Measurements from ENCODE around the gene SERPINA1. TPM values are rescaled to one million over a fixed set of nuclear protein-coding genes. Genes with fewer than 3 reads are reported as not detected.
"Not testable (repeated sequence)": the region's sequence is repeated elsewhere in the genome, so short reads cannot be mapped to it uniquely, and the experiment has no call there.

The SERPINA1 gene
- total and polyA plus RNA-seq, 4 donors: 120 to 1,798 (median 1,122) TPM

DNA sequence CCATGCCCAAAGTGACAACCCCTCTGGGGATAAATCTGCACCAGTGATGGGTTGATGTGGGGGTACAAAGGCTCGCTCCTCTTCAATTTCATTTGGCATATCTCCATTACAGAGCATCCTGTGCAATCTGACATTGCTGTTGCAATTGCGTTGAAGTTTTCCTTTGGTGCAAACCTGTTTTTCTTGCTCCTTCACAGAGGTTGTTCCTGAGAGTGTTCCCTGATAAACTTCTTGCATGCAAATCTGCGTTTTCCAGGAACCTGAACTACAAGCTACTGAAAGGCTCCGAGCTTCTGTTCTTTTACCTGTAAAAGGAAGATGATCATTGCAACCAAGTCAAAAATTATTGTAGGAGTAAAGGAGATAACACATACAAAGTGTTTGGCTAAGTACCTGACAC lies 38.1 kb upstream of the SERPINA1 start:
- WGBS, 2 donors: 62 to 79% methylated on average over 4 of the region's 4 CpGs
- Histone ChIP-seq H3K9me3 (ENCODE audit: control insufficient read depth in 4 of 4, insufficient read depth in 3 of 4, low read length in 3 of 4) (no peaks in the 10 kb centered on the region), H3K27ac (ENCODE audit: low read depth in 1 of 2, low read length in 1 of 2) (no peak overlapping the region), H3K9ac (ENCODE audit: insufficient read depth in 1 of 2, low read length in 2 of 2) (no peak overlapping the region), H3K4me1 (ENCODE audit: control insufficient read depth in 5 of 5, insufficient read depth in 5 of 5, low read length in 5 of 5) (no peaks in the 10 kb centered on the region), H3K27me3 (ENCODE audit: control insufficient read depth in 3 of 3, insufficient read depth in 3 of 3, low read length in 2 of 3) (peaks cover 0 to 3% (median 2%) of the 10 kb centered on the region in 3 donors), H3K4me3 (no peak overlapping the region), H3K36me3 (ENCODE audit: control insufficient read depth in 4 of 4, insufficient read depth in 4 of 4, low read length in 4 of 4) (no peaks in the 10 kb centered on the region)
- no peak for TF ChIP-seq CTCF (IDR thresholded peaks at IDR 0.05; ENCODE audit: control extremely low read depth, extremely low read depth)
- DNase-seq (peak in 2 of 3 donors; percentile 15 to 43), ATAC-seq (ENCODE audit: insufficient read depth, low FRiP score) (no peak)

DNA sequence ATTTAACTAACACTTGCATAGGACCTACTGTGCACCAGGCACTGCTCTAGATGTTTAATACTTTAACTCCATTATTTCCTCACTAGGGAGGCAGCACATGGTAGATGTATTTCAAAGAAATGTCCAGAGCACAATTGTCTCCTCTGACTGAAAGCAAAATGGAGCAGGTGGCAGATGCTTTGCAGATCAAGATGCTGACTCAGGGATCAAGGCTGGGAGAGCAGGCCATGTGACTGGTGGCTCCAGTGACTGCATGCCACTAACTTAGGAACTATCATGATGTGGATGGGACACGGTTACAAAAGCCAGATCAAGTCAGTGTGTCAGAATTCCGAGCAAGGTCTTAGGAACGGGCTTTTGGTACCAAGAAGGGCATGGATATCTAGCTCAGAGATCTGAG lies 36.0 kb upstream of the SERPINA1 start:
- no peak overlapping the region for H3K27ac ChIP-seq (ENCODE audit: low read depth in 1 of 2, low read length in 1 of 2)
- ATAC-seq (ENCODE audit: insufficient read depth, low FRiP score): no peak
- no peak overlapping the region for H3K4me3 ChIP-seq
- TF ChIP-seq CTCF (IDR thresholded peaks at IDR 0.05; ENCODE audit: control extremely low read depth, extremely low read depth): no peak
- peaks cover 0 to 3% (median 2%) of the 10 kb centered on the region in 3 donors for H3K27me3 ChIP-seq (ENCODE audit: control insufficient read depth in 3 of 3, insufficient read depth in 3 of 3, low read length in 2 of 3)
- no peaks in the 10 kb centered on the region for H3K9me3 ChIP-seq (ENCODE audit: control insufficient read depth in 4 of 4, insufficient read depth in 3 of 4, low read length in 3 of 4)
- no peak for DNase-seq
- 71 to 85% methylated on average over 3 of the region's 3 CpGs for WGBS, 2 donors
- H3K4me1 ChIP-seq (ENCODE audit: control insufficient read depth in 5 of 5, insufficient read depth in 5 of 5, low read length in 5 of 5): no peaks in the 10 kb centered on the region
- no peaks in the 10 kb centered on the region for H3K36me3 ChIP-seq (ENCODE audit: control insufficient read depth in 4 of 4, insufficient read depth in 4 of 4, low read length in 4 of 4)
- H3K9ac ChIP-seq (ENCODE audit: insufficient read depth in 1 of 2, low read length in 2 of 2): no peak overlapping the region

DNA sequence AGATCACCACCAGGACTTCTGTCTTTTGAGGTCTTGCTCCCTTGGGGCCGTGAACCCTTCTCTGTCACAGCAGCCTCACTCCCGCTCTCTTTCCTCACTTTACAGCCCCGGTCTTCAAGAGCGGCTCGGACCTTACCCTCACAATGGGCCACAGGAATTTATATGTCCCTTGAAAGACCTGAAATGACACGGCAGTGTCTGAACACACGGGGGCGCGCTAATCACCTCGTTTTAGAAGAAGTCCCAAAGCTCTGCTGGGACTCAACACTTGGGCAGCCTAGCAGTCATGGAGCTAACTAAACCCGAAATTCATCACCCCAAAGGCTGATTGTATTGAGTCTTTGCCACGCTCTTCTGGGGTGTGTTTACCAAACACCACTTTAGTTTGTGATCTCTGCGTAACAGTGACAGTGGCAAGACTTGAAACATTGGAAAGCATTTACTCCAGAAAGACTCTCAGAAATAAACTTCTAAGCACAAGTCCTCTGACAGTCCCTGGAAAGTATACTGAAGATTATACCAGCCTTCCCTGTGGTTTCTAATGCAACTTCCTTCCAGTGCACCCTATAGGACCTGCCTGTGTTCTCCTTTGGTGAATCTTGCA lies 35.2 kb upstream of the SERPINA1 start:
- H3K36me3 ChIP-seq (ENCODE audit: control insufficient read depth in 4 of 4, insufficient read depth in 4 of 4, low read length in 4 of 4): no peaks in the 10 kb centered on the region
- TF ChIP-seq CTCF (IDR thresholded peaks at IDR 0.05; ENCODE audit: control extremely low read depth, extremely low read depth): peak; percentile 13
- H3K27ac ChIP-seq (ENCODE audit: low read depth in 1 of 2, low read length in 1 of 2): no peak overlapping the region
- H3K9me3 ChIP-seq (ENCODE audit: control insufficient read depth in 4 of 4, insufficient read depth in 3 of 4, low read length in 3 of 4): peaks cover 0 to 5% (median 0%) of the 10 kb centered on the region in 4 donors
- no peak overlapping the region for H3K9ac ChIP-seq (ENCODE audit: insufficient read depth in 1 of 2, low read length in 2 of 2)
- peaks cover 0 to 3% (median 2%) of the 10 kb centered on the region in 3 donors for H3K27me3 ChIP-seq (ENCODE audit: control insufficient read depth in 3 of 3, insufficient read depth in 3 of 3, low read length in 2 of 3)
- peak; percentile 64 to 72 (median 71) for DNase-seq
- H3K4me1 ChIP-seq (ENCODE audit: control insufficient read depth in 5 of 5, insufficient read depth in 5 of 5, low read length in 5 of 5): no peaks in the 10 kb centered on the region
- 11 to 15% methylated on average over 13 of the region's 13 CpGs for WGBS, 2 donors
- ATAC-seq (ENCODE audit: insufficient read depth, low FRiP score): no peak
- no peak overlapping the region for H3K4me3 ChIP-seq

DNA sequence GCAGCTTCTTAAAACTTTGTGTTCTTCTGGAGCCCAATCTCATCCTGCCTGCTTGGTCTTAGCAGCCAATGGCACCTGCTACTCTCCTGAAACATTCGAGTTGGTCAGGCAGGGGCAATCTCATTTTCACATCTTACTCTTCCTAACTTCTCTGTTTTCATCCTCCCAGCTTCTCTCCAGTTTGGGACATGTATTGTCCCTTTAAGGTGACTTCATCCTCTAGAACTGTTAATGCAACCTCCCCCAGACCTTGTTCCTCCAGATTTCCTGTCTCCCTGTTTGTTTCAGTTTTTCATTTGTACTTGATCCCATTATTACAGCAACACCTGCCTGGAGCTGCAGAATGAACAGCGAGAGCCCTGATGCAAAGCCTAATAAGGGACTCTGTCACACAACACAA lies 32.9 kb upstream of the SERPINA1 start:
- peaks cover 0 to 3% (median 0%) of the 10 kb centered on the region in 3 donors for H3K27me3 ChIP-seq (ENCODE audit: control insufficient read depth in 3 of 3, insufficient read depth in 3 of 3, low read length in 2 of 3)
- no peaks in the 10 kb centered on the region for H3K4me1 ChIP-seq (ENCODE audit: control insufficient read depth in 5 of 5, insufficient read depth in 5 of 5, low read length in 5 of 5)
- DNase-seq: no peak
- H3K27ac ChIP-seq (ENCODE audit: low read depth in 1 of 2, low read length in 1 of 2): no peak overlapping the region
- no peak overlapping the region for H3K4me3 ChIP-seq
- H3K9me3 ChIP-seq (ENCODE audit: control insufficient read depth in 4 of 4, insufficient read depth in 3 of 4, low read length in 3 of 4): peaks cover 0 to 5% (median 0%) of the 10 kb centered on the region in 4 donors
- no peak overlapping the region for H3K9ac ChIP-seq (ENCODE audit: insufficient read depth in 1 of 2, low read length in 2 of 2)
- TF ChIP-seq CTCF (IDR thresholded peaks at IDR 0.05; ENCODE audit: control extremely low read depth, extremely low read depth): no peak
- 62 to 75% methylated on average over 2 of the region's 2 CpGs for WGBS, 2 donors
- H3K36me3 ChIP-seq (ENCODE audit: control insufficient read depth in 4 of 4, insufficient read depth in 4 of 4, low read length in 4 of 4): no peaks in the 10 kb centered on the region
- no peak for ATAC-seq (ENCODE audit: insufficient read depth, low FRiP score)

DNA sequence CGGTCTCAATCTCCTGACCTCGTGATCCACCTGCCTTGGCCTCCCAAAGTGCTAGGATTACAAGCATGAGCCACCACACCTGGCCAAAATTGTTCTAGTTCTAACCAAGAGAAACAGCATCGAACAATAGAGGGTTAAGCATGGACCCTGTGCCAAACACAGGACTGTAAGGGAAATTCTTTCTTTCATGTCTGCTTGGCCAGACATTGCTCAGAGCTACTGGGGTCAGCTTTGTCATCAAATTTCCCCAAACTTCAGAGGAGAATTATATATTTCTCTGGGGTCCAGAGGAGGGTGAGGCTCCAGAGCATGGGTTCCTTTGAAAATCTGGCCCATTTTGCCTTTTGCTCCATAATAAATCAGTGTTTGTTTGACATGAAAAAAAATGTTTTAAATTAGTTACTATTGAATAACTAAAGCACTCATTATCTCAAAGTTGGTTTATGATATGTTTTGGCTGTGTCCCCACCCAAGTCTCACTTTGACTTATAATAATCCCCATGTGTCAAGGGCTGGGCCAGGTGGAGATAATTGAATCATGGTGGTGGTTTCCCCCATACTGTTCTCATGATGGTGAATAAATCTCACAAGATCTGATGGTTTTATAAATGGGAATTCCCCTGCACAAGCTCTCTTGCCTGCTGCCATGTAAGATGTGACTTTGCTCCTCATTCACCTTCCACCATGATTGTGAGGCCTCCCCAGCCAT lies 29.2 kb upstream of the SERPINA1 start:
- H3K36me3 ChIP-seq (ENCODE audit: control insufficient read depth in 4 of 4, insufficient read depth in 4 of 4, low read length in 4 of 4); H3K9ac ChIP-seq (ENCODE audit: insufficient read depth in 1 of 2, low read length in 2 of 2); H3K27me3 ChIP-seq (ENCODE audit: control insufficient read depth in 3 of 3, insufficient read depth in 3 of 3, low read length in 2 of 3); H3K4me1 ChIP-seq (ENCODE audit: control insufficient read depth in 5 of 5, insufficient read depth in 5 of 5, low read length in 5 of 5); ATAC-seq (ENCODE audit: insufficient read depth, low FRiP score); H3K4me3 ChIP-seq; DNase-seq; H3K27ac ChIP-seq (ENCODE audit: low read depth in 1 of 2, low read length in 1 of 2); H3K9me3 ChIP-seq (ENCODE audit: control insufficient read depth in 4 of 4, insufficient read depth in 3 of 4, low read length in 3 of 4): not testable (repeated sequence)
- 82 to 84% methylated on average over 3 of the region's 3 CpGs for WGBS, 2 donors
